GM12801 (cell line): ENCODE results near the gene SYNPO.

Experiments
- TF ChIP-seq, protein P1 (sequence below): IDR thresholded peaks from one replicate; pipeline ENCODE4 v1.5.1; 2011; ENCODE audit warnings: control low read depth; ENCODE audit not compliant: insufficient read length; ENCODE audit errors: extremely low read depth

SYNPO gene

DNA sequence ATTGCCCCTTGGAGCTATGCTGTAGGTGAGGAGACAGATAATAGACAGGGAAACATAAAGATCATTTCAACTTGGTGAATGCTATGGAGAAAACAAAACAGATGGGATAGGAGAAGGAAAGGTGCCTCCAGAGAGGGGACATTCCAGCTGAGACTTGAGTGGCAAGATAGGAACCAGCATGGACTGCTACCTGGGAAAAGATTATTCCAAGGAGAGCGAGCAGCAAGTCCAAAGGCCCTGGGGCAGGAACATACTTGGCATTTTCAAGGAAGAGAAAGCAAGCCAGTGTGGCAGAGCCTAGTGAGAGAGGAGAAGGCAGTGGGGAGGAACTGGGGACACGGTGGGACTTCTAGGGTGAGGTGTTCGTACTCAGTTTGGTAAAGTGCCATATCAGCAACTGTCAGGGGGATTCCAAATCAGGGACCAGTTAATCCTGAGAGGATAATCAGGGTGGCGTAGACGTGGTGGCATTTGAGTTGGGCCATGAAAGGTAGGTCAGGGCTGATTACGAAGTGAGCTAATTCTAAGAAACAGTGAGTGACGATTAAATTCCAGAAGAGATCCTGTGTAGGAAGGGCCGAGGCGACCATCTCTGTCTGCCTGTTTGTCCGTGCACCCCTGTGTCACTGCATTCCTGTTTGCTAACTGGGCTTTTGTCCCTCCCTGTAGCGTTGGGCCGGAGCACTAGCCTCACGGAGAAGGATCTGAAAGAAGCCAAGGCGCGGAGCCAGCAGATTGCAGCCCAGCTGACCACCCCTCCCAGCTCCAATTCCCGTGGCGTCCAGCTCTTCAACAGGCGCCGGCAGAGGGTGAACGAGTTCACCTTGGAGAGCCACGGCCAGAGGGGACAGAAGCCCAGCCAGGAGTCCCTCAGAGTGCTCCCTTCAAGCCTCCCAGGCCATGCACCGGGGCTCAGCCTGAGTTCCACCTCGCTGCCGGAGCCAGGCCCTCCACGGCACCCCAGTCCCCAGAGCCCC is 7.1 kb downstream of the SYNPO start:
- TF ChIP-seq, protein P1, sequence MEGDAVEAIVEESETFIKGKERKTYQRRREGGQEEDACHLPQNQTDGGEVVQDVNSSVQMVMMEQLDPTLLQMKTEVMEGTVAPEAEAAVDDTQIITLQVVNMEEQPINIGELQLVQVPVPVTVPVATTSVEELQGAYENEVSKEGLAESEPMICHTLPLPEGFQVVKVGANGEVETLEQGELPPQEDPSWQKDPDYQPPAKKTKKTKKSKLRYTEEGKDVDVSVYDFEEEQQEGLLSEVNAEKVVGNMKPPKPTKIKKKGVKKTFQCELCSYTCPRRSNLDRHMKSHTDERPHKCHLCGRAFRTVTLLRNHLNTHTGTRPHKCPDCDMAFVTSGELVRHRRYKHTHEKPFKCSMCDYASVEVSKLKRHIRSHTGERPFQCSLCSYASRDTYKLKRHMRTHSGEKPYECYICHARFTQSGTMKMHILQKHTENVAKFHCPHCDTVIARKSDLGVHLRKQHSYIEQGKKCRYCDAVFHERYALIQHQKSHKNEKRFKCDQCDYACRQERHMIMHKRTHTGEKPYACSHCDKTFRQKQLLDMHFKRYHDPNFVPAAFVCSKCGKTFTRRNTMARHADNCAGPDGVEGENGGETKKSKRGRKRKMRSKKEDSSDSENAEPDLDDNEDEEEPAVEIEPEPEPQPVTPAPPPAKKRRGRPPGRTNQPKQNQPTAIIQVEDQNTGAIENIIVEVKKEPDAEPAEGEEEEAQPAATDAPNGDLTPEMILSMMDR, result no peak

DNA sequence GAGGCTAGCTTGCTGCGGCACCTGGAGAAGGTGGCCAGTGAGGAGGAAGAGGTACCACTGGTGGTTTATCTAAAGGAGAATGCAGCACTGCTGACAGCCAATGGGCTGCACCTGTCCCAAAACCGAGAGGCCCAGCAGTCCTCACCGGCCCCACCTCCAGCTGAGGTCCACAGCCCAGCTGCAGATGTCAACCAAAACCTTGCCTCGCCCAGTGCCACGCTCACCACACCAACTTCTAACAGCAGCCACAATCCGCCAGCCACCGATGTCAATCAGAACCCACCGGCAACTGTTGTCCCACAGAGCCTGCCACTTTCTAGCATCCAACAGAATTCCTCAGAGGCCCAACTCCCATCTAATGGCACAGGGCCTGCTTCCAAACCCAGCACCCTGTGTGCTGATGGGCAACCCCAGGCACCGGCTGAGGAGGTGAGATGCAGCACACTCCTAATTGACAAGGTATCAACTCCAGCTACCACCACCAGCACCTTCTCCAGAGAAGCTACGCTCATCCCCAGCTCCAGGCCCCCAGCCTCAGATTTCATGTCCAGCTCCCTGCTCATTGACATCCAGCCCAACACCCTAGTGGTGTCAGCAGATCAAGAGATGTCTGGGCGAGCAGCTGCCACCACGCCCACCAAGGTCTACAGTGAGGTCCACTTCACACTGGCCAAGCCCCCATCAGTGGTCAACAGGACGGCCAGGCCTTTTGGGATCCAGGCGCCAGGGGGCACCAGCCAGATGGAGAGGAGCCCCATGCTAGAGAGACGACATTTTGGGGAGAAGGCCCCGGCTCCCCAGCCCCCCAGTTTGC is 8.0 kb downstream of the SYNPO start:
- TF ChIP-seq, protein P1, result no peak

DNA sequence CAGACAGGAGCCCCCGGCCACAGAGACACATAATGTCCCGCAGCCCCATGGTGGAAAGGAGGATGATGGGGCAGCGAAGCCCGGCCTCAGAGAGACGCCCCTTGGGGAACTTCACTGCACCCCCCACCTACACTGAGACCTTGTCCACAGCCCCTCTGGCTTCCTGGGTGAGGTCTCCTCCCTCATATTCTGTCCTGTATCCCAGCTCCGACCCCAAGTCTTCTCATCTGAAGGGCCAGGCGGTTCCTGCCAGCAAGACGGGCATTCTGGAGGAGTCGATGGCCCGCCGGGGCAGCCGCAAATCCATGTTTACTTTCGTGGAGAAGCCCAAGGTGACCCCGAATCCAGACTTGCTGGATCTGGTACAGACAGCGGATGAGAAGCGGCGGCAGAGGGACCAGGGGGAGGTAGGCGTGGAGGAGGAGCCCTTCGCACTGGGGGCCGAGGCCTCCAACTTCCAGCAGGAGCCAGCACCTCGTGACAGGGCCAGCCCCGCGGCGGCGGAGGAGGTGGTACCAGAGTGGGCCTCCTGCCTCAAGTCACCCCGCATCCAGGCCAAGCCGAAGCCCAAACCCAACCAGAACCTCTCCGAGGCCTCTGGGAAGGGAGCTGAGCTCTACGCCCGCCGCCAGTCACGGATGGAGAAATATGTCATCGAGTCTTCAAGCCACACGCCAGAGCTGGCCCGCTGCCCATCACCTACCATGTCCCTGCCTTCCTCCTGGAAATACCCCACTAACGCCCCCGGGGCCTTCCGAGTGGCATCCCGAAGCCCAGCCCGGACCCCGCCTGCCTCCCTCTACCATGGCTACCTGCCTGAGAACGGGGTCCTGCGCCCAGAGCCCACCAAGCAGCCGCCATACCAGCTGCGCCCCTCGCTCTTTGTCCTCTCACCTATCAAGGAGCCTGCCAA is 8.9 kb downstream of the SYNPO start:
- TF ChIP-seq, protein P1, result no peak

DNA sequence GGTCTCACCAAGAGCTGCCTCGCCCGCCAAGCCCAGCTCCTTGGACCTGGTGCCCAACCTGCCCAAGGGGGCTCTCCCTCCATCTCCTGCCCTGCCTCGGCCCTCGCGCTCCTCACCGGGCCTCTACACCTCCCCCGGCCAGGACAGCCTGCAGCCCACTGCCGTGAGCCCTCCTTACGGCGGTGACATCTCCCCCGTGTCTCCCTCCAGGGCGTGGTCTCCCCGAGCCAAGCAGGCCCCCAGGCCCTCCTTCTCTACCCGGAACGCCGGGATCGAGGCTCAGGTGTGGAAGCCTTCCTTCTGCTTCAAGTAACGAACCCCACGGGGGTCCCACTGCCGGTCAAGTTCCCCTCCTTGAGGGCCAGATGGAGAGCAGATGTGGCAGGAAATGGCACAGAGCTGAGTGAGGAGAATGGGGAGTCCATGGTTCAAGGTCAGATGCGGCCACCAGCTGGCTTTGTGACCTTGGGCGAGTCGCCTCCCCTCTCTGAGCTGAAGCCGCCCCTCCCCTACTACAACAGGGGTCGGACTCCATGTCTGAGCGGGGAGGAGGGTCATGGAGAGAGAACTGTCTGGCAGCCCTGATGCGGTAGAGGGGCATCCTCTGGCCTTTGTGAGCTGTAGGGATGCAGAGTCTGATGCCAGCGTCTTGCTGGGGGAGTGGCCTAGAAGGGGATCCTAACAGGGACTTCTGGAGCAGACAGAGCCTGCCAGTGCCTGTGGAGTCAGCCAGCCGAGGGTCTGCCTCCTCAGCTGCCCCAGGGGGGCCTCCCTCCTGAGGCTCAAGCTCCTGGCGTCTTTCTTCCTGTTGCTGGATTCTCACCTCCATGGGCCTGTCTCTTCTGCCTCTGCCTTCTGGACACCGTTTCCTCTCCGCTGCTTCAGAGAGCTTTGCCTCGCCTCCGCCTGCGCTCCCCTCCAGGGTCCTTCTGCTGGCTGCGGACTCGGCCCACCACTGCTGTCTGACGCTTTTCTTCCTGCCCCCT is 9.9 kb downstream of the SYNPO start:
- TF ChIP-seq, protein P1, result no peak

DNA sequence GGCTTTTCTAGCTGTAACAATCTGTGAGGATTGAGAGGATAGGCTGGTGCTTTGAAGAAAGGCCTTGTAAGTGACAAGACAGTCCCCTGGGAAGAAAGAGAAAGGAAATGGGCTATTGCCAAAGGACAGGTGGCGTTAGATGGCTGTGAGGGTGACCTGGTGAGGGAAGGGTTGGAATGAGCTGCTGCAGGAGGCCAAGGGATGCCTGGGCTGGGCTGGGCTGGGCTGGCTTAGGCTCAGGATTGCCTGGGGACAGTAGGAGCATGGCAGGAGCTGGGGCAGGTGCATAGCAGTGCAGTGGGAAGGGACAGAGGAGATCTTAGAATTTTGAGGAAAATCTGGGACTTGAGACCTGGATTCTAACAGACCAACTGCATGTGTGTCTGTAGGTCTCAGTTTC is 10.9 kb downstream of the SYNPO start:
- TF ChIP-seq, protein P1, result no peak

DNA sequence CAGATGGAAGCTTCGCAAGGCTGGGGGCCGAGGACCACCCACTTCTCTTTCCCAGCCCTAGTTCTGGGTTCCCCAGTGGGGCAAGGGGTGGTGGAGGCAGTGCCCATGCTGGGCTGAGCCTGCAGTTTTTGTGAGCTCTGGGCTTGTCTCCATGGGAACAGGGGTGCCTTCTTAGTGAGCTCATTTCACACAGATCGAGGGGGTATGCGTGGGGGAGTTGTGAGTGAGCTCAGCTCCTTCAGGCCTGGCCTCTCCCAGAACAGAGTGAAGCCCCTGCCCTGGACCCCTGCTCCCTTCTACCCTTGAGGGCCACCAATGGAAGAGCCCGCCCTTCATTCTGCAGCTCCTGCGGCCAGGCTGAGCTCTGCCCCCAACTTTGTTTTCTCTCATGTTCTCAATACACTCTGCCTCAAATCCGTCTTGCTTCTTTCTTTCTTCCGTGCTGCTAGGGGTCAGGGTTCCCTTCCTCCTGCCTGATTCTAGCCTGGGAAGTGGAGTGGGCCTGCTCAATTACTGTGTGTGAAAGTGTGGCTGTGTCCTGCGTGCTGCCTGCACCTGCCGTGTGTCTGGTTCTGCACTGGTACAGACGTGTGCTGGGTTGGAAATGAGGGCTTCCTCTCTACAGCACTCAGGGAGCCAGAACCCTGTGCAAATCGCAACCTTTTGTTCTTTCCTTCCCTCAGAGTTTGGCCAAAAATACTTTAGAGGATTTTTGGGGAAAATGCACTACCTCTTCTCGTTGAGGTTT is 11.6 kb downstream of the SYNPO start:
- TF ChIP-seq, protein P1, result no peak
